ENCODE results near the gene PWWP2B. TPM values are rescaled to one million over a fixed set of nuclear protein-coding genes. Genes with fewer than 3 reads are reported as not detected.

The PWWP2B gene
- polyA plus RNA-seq, 2 of the 4 experiments (the other 2 are of a cell fraction) = 2.8 to 7.3 TPM

GRCh38 chr10:132445516-132446194 is 48.7 kb downstream of the PWWP2B start:
- Histone ChIP-seq H3K4me1 (peaks cover 63% of the 10 kb centered on the region), H3K4me2 (peak overlapping the region; percentile 87), H3K9me3 (no peaks in the 10 kb centered on the region), H3K27ac (peak overlapping the region; percentile 89 to 99), H3K4me3 (no peak overlapping the region; the same call in 2 of the 3 replicates)
- TF ChIP-seq MAX (IDR thresholded peaks at IDR 0.05) (0 out of 2 replicates have a peak, but pooled peaks have one; percentile 2), PHF8 (IDR thresholded peaks at IDR 0.05; ENCODE audit: borderline replicate concordance, low read depth) (no peak)
- DNase-seq (ENCODE audit: low read depth in 1 of 2, low spot score in 1 of 2) = no peak
- POLR2A ChIA-PET = interaction anchor here (1.0 kb wide), 1 partner anchor 138 kb away, joined by 3 read pairs; the partner anchor contains the start of gene STK32C
- FAIRE-seq = no peak
- CTCF ChIA-PET = interaction anchor here (0.7 to 2.5 kb wide), 12 partner anchors 9 to 93 kb away, joined by 3 to 12 read pairs (median 6); no protein-coding TSS in a partner anchor
- no peak for ATAC-seq
- 81% methylated on average over 22 of the region's 22 CpGs for WGBS (ENCODE audit: missing lambda C conversion rate)

GRCh38 chr10:132446195-132446581 is 49.2 kb downstream of the PWWP2B start:
- no peak for ATAC-seq
- Histone ChIP-seq H3K4me3 (no peak overlapping the region), H3K4me1 (peaks cover 68% of the 10 kb centered on the region), H3K27ac (peak overlapping the region; percentile 89 to 99), H3K9me3 (no peaks in the 10 kb centered on the region), H3K4me2 (peak overlapping the region; percentile 87)
- FAIRE-seq = no peak
- ChIA-PET POLR2A (interaction anchor here (0.7 to 1.0 kb wide), 2 partner anchors 76 to 139 kb away, joined by 3 read pairs; partner anchors contain the start of gene STK32C), CTCF (interaction anchor here (0.5 to 2.5 kb wide), 14 partner anchors 9 to 193 kb away, joined by 3 to 12 read pairs (median 6); no protein-coding TSS in a partner anchor)
- WGBS (ENCODE audit: missing lambda C conversion rate) = 90% methylated on average over 9 of the region's 17 CpGs
- no peak for TF ChIP-seq MYC (IDR thresholded peaks at IDR 0.05; ENCODE audit: borderline replicate concordance, low read length)
- TF ChIP-seq CHD2 (IDR thresholded peaks at IDR 0.05; ENCODE audit: low read length, partially characterized antibody) = no peak
- TF ChIP-seq CHD4 (IDR thresholded peaks at IDR 0.05; ENCODE audit: borderline replicate concordance) = no peak
- no peak for TF ChIP-seq ZSCAN20 (CRISPR knock-in tag; IDR thresholded peaks at IDR 0.05)
- no peak for TF ChIP-seq EHMT2 (IDR thresholded peaks at IDR 0.05; ENCODE audit: low read depth)
- no peak for TF ChIP-seq CBX2 (IDR thresholded peaks at IDR 0.05; ENCODE audit: borderline replicate concordance, low read depth)
- no peak for TF ChIP-seq SREBF2 (IDR thresholded peaks at IDR 0.05)
- no peak for TF ChIP-seq KDM5A (IDR thresholded peaks at IDR 0.05)
- TF ChIP-seq JUNB (IDR thresholded peaks at IDR 0.05) = no peak
- no peak for DNase-seq (ENCODE audit: low read depth in 1 of 2, low spot score in 1 of 2)

GRCh38 chr10:132446661-132447445 is 49.9 kb downstream of the PWWP2B start:
- H3K4me1 ChIP-seq = peaks cover 75% of the 10 kb centered on the region
- ATAC-seq (peak; percentile 56 to 83), FAIRE-seq (peak; percentile 65), DNase-seq (ENCODE audit: low read depth in 1 of 2, low spot score in 1 of 2) (peak; percentile 60 to 87)
- CTCF ChIA-PET = interaction anchor here (0.5 to 2.5 kb wide), 19 partner anchors 10 to 210 kb away, joined by 3 to 12 read pairs (median 4); no protein-coding TSS in a partner anchor
- H3K4me3 ChIP-seq = peak overlapping the region; percentile 33
- 28% methylated on average over 6 of the region's 17 CpGs for WGBS (ENCODE audit: missing lambda C conversion rate)
- no peaks in the 10 kb centered on the region for H3K9me3 ChIP-seq
- peak overlapping the region; percentile 89 to 99 for H3K27ac ChIP-seq
- POLR2A ChIA-PET = interaction anchor here (0.5 to 1.0 kb wide), 3 partner anchors 76 to 897 kb away, joined by 3 read pairs; partner anchors contain the start of gene STK32C
- H3K4me2 ChIP-seq = peak overlapping the region; percentile 87
- TF ChIP-seq POLR2A (IDR thresholded peaks at IDR 0.05; ENCODE audit: low read length) (0 out of 2 replicates have a peak, but pooled peaks have one; percentile 5), SMC3 (IDR thresholded peaks at IDR 0.05) (peak; percentile 64), GATA3 (IDR thresholded peaks at IDR 0.05; ENCODE audit: borderline replicate concordance) (no peak), RAD21 (conservative IDR thresholded peaks at IDR 0.05 in 1 of 2, IDR thresholded peaks at IDR 0.05 in 1 of 2) (peak; percentile 35 to 49), USF2 (IDR thresholded peaks at IDR 0.05) (no peak), PBX3 (IDR thresholded peaks at IDR 0.05) (no peak), JUN (IDR thresholded peaks at IDR 0.05) (peak in 1 of 2 experiments; percentile 32; a peak in 1 of 5 replicates), MYC (IDR thresholded peaks at IDR 0.05; ENCODE audit: borderline replicate concordance, low read length) (no peak), RFX5 (IDR thresholded peaks at IDR 0.05) (no peak), HOXB13 (CRISPR knock-in tag; IDR thresholded peaks at IDR 0.05; ENCODE audit: low read depth) (no peak), NR3C1 (IDR thresholded peaks at IDR 0.05) (no peak)
- TF ChIP-seq, protein P1, sequence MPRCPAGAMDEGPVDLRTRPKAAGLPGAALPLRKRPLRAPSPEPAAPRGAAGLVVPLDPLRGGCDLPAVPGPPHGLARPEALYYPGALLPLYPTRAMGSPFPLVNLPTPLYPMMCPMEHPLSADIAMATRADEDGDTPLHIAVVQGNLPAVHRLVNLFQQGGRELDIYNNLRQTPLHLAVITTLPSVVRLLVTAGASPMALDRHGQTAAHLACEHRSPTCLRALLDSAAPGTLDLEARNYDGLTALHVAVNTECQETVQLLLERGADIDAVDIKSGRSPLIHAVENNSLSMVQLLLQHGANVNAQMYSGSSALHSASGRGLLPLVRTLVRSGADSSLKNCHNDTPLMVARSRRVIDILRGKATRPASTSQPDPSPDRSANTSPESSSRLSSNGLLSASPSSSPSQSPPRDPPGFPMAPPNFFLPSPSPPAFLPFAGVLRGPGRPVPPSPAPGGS (IDR thresholded peaks at IDR 0.05) = no peak
- TF ChIP-seq, protein P2, sequence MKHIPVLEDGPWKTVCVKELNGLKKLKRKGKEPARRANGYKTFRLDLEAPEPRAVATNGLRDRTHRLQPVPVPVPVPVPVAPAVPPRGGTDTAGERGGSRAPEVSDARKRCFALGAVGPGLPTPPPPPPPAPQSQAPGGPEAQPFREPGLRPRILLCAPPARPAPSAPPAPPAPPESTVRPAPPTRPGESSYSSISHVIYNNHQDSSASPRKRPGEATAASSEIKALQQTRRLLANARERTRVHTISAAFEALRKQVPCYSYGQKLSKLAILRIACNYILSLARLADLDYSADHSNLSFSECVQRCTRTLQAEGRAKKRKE (CRISPR knock-in tag; IDR thresholded peaks at IDR 0.05; ENCODE audit: low read depth) = no peak
